ENCODE measurements around the gene FRMD4A. TPM values are rescaled to one million over a fixed set of nuclear protein-coding genes. Genes with fewer than 3 reads are reported as not detected.

FRMD4A gene
- total RNA-seq, 1 experiment from 2014 or later, result 0.23 TPM

- TF ChIP-seq CTCF (IDR thresholded peaks at IDR 0.05; ENCODE audit: unreplicated experiment), result no peak
- intact Hi-C loops (cut with micrococcal nuclease), result loop anchor here (1.0 kb wide), 2 partner anchors 47 to 165 kb away; no protein-coding TSS in a partner anchor
- no peak overlapping the region for H3K27ac Mint-ChIP-seq (ENCODE audit: low read depth, unreplicated experiment)
- no peak overlapping the region for H3K4me3 Mint-ChIP-seq (ENCODE audit: unreplicated experiment)
- DNase-seq (ENCODE audit: unreplicated experiment), result no peak
- peaks cover 22% of the 10 kb centered on the region for H3K4me1 Mint-ChIP-seq (ENCODE audit: insufficient read depth, unreplicated experiment)
- H3K27me3 Mint-ChIP-seq (ENCODE audit: insufficient read depth, unreplicated experiment), result no peaks in the 10 kb centered on the region
- ChIA-PET POLR2A (interaction anchor here (1.2 kb wide), 1 partner anchor 171 kb away, joined by 3 read pairs; no protein-coding TSS in a partner anchor), CTCF (interaction anchor here (0.5 to 2.3 kb wide), 18 partner anchors 8 to 1195 kb away, joined by 3 to 9 read pairs (median 3); no protein-coding TSS in a partner anchor)
- BruUV-seq (replicated peaks), result no TSS peak
- peaks cover 72% of the 10 kb centered on the region for H3K36me3 Mint-ChIP-seq (ENCODE audit: insufficient read depth, unreplicated experiment)
- no peaks in the 10 kb centered on the region for H3K9me3 Mint-ChIP-seq (ENCODE audit: unreplicated experiment)
Observed at GRCh38 chr10:13612654-13613373, 717.9 kb downstream of the FRMD4A start.

GRCh38 chr10:13608246-13608853 is 722.4 kb downstream of the FRMD4A start:
- TF ChIP-seq CTCF (IDR thresholded peaks at IDR 0.05; ENCODE audit: unreplicated experiment), result no peak
- POLR2A ChIA-PET, result interaction anchor here (1.3 kb wide), 1 partner anchor 22 kb away, joined by 4 read pairs; the partner anchor contains the start of gene PRPF18
- CTCF ChIA-PET, result interaction anchor here (1.0 kb wide), 1 partner anchor 13 kb away, joined by 3 read pairs; no protein-coding TSS in a partner anchor
- intact Hi-C loops (cut with micrococcal nuclease), result no loop called here
- H3K27me3 Mint-ChIP-seq (ENCODE audit: insufficient read depth, unreplicated experiment), result no peaks in the 10 kb centered on the region
- no TSS peak for BruUV-seq (replicated peaks)
- no peak overlapping the region for H3K4me3 Mint-ChIP-seq (ENCODE audit: unreplicated experiment)
- H3K9me3 Mint-ChIP-seq (ENCODE audit: unreplicated experiment), result no peaks in the 10 kb centered on the region
- no peaks in the 10 kb centered on the region for H3K4me1 Mint-ChIP-seq (ENCODE audit: insufficient read depth, unreplicated experiment)
- no peak for DNase-seq (ENCODE audit: unreplicated experiment)
- peaks cover 76% of the 10 kb centered on the region for H3K36me3 Mint-ChIP-seq (ENCODE audit: insufficient read depth, unreplicated experiment)
- no peak overlapping the region for H3K27ac Mint-ChIP-seq (ENCODE audit: low read depth, unreplicated experiment)

GRCh38 chr10:13604357-13605040 is 726.2 kb downstream of the FRMD4A start:
- intact Hi-C loops (cut with micrococcal nuclease), result no loop called here
- Mint-ChIP-seq H3K4me3 (ENCODE audit: unreplicated experiment) (no peak overlapping the region), H3K4me1 (ENCODE audit: insufficient read depth, unreplicated experiment) (no peaks in the 10 kb centered on the region), H3K9me3 (ENCODE audit: unreplicated experiment) (no peaks in the 10 kb centered on the region), H3K27me3 (ENCODE audit: insufficient read depth, unreplicated experiment) (no peaks in the 10 kb centered on the region), H3K36me3 (ENCODE audit: insufficient read depth, unreplicated experiment) (peaks cover 76% of the 10 kb centered on the region), H3K27ac (ENCODE audit: low read depth, unreplicated experiment) (no peak overlapping the region)
- TF ChIP-seq CTCF (IDR thresholded peaks at IDR 0.05; ENCODE audit: unreplicated experiment), result no peak
- no TSS peak for BruUV-seq (replicated peaks)
- DNase-seq (ENCODE audit: unreplicated experiment), result no peak
- ChIA-PET POLR2A (interaction anchor here (0.7 to 1.5 kb wide), 2 partner anchors 13 to 18 kb away, joined by 3 read pairs; partner anchors contain the start of gene PRPF18), CTCF (interaction anchor here (1.0 to 1.8 kb wide), 5 partner anchors 8 to 173 kb away, joined by 3 to 9 read pairs (median 3); partner anchors contain the start of gene PRPF18)

- BruUV-seq (replicated peaks), result no TSS peak
Observed at GRCh38 chr10:13597909-13598308, 732.8 kb downstream of the FRMD4A start.

More at GRCh38 chr10:13597909-13598308, 732.8 kb downstream of the FRMD4A start:
- intact Hi-C loops (cut with micrococcal nuclease), result no loop called here
- peak overlapping the region; percentile 50 for H3K27ac Mint-ChIP-seq (ENCODE audit: low read depth, unreplicated experiment)
- H3K4me3 Mint-ChIP-seq (ENCODE audit: unreplicated experiment), result no peak overlapping the region
- TF ChIP-seq CTCF (IDR thresholded peaks at IDR 0.05; ENCODE audit: unreplicated experiment), result no peak
- H3K9me3 Mint-ChIP-seq (ENCODE audit: unreplicated experiment), result no peaks in the 10 kb centered on the region
- ChIA-PET CTCF (interaction anchor here (0.7 kb wide), 1 partner anchor 226 kb away, joined by 3 read pairs; no protein-coding TSS in a partner anchor), POLR2A (no interaction called here)
- H3K36me3 Mint-ChIP-seq (ENCODE audit: insufficient read depth, unreplicated experiment), result peaks cover 56% of the 10 kb centered on the region
- no peak for DNase-seq (ENCODE audit: unreplicated experiment)
- H3K27me3 Mint-ChIP-seq (ENCODE audit: insufficient read depth, unreplicated experiment), result no peaks in the 10 kb centered on the region
- peaks cover 10% of the 10 kb centered on the region for H3K4me1 Mint-ChIP-seq (ENCODE audit: insufficient read depth, unreplicated experiment)

All from MCF 10A (cell line).